Measurements from ENCODE around the gene ZNF445. TPM values are rescaled to one million over a fixed set of nuclear protein-coding genes. Genes with fewer than 3 reads are reported as not detected.

Gene ZNF445
- total and polyA plus RNA-seq, 2 donors (not counting 3 experiments of a cell fraction or from before 2014, with no cell fraction given), result 2.3 to 17.8 TPM

DNA sequence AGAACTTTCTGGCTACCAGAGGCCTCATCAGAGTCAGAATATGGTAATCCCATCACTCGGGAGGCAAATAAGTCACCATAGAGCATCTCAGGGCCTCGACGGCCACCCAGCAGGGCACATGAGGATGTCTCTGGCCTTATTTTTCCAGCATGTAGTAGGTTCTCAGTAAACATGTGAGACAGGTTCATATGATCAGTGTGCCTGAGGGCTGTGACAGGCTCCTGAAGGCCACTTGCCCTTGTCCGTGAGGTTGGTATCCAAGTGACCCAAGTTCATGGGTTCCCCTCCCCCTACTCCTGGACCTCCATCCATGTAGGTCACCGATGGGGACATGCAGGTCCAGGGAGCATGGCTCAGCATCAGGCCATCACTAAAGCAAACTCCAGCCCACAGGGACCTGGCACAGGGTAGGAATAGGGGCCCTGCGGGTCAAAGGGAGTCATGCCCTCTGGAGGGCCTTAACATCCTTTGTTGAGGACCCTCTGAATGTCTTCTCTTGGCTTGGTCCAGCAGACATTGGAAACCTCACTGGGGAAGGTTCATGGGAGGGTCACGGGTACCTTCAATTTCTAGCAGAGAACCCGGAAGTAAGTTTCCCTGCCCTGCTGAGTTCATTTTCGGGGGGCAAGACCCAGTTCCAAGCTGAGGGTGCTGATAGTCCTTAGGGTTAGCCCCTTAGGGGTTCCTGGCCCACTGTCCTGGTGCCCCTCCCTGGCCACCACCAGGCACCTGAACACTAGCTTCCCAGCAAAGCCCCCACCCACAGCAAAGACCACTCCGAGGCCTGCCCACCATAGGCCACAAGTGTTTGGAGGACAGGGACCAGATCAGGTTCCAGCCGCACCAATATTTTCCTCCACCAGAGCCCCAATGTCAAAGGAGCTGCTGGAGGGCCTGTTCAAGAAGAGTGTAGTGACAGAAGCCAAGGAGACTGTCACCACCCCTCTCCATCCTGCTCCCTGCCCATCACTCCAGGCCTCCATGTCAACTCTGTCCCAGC is 61.1 kb downstream of the ZNF445 start:
- Histone ChIP-seq H3K4me2 (ENCODE audit: insufficient read depth, low read length) (no peak overlapping the region), H3K4me1 (ENCODE audit: control insufficient read depth, extremely low read depth, insufficient read depth, low read length) (no peaks in the 10 kb centered on the region), H3K4me3 (replicated peaks in 1 of 3; ENCODE audit: insufficient read depth in 1 of 3, low read depth in 1 of 3, low read length in 3 of 3) (no peak overlapping the region), H2AFZ (ENCODE audit: low read depth, low read length) (no peak overlapping the region), H3K36me3 (ENCODE audit: control insufficient read depth in 2 of 2, extremely low read depth in 1 of 2, insufficient read depth in 2 of 2, low read length in 2 of 2) (no peaks in the 10 kb centered on the region), H3K27ac (ENCODE audit: insufficient read depth, low read depth, low read length) (no peak overlapping the region), H4K20me1 (replicated peaks; ENCODE audit: control insufficient read depth, extremely low read depth, insufficient read depth, low read length) (no peaks in the 10 kb centered on the region), H3K9me1 (replicated peaks; ENCODE audit: control insufficient read depth, extremely low read depth, insufficient read depth, low read length) (no peaks in the 10 kb centered on the region), H3K79me2 (ENCODE audit: control insufficient read depth, insufficient read depth, low read length) (no peaks in the 10 kb centered on the region), H3K9ac (replicated peaks; ENCODE audit: extremely low read depth, insufficient read depth, low read length) (no peak overlapping the region), H3K9me3 (replicated peaks; ENCODE audit: control insufficient read depth, insufficient read depth, low read length) (no peaks in the 10 kb centered on the region), H3K27me3 (ENCODE audit: control insufficient read depth in 2 of 2, insufficient read depth in 2 of 2, low read length in 2 of 2) (no peaks in the 10 kb centered on the region)
- dilution Hi-C loops (cut with MboI; ENCODE audit: extremely low pct_ligation_motif_present, low sequenced_read_pairs), result no loop called here
- BruUV-seq (replicated peaks), result no TSS peak
- intact Hi-C loops (cut with micrococcal nuclease), result no loop called here
- TF ChIP-seq EZH2 (IDR thresholded peaks at IDR 0.05; ENCODE audit: borderline replicate concordance, low read depth, low read length, severe bottlenecking), result no peak
- TF ChIP-seq FOS (IDR thresholded peaks at IDR 0.05; ENCODE audit: borderline replicate concordance, insufficient read depth, low read length), result no peak
- TF ChIP-seq GATA2 (IDR thresholded peaks at IDR 0.05; ENCODE audit: insufficient read depth, insufficient read length, low read depth, low read length), result no peak
- TF ChIP-seq, protein P1, sequence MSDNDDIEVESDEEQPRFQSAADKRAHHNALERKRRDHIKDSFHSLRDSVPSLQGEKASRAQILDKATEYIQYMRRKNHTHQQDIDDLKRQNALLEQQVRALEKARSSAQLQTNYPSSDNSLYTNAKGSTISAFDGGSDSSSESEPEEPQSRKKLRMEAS (IDR thresholded peaks at IDR 0.05; ENCODE audit: insufficient read depth, insufficient read length), result no peak
- CTCF ChIA-PET, result interaction anchor here (1.0 kb wide), 1 partner anchor 10 kb away, joined by 3 read pairs; no protein-coding TSS in a partner anchor
- no peak for DNase-seq (ENCODE audit: low read depth, low spot score)
- POLR2A ChIA-PET, result no interaction called here
- FAIRE-seq, result no peak

- intact Hi-C loops (cut with micrococcal nuclease), result no loop called here
- FAIRE-seq, result no peak
- no peaks in the 10 kb centered on the region for H3K4me1 ChIP-seq (ENCODE audit: control insufficient read depth, extremely low read depth, insufficient read depth, low read length)
- H2AFZ ChIP-seq (ENCODE audit: low read depth, low read length), result no peak overlapping the region
- ChIA-PET CTCF (no interaction called here), POLR2A (no interaction called here)
- H3K4me3 ChIP-seq (replicated peaks in 1 of 3; ENCODE audit: insufficient read depth in 1 of 3, low read depth in 1 of 3, low read length in 3 of 3), result no peak overlapping the region
- no peak overlapping the region for H3K9ac ChIP-seq (replicated peaks; ENCODE audit: extremely low read depth, insufficient read depth, low read length)
- dilution Hi-C loops (cut with MboI; ENCODE audit: extremely low pct_ligation_motif_present, low sequenced_read_pairs), result no loop called here
- no peaks in the 10 kb centered on the region for H3K27me3 ChIP-seq (ENCODE audit: control insufficient read depth in 2 of 2, insufficient read depth in 2 of 2, low read length in 2 of 2)
- no peaks in the 10 kb centered on the region for H4K20me1 ChIP-seq (replicated peaks; ENCODE audit: control insufficient read depth, extremely low read depth, insufficient read depth, low read length)
- no peaks in the 10 kb centered on the region for H3K9me1 ChIP-seq (replicated peaks; ENCODE audit: control insufficient read depth, extremely low read depth, insufficient read depth, low read length)
- no peaks in the 10 kb centered on the region for H3K36me3 ChIP-seq (ENCODE audit: control insufficient read depth in 2 of 2, extremely low read depth in 1 of 2, insufficient read depth in 2 of 2, low read length in 2 of 2)
- no peaks in the 10 kb centered on the region for H3K79me2 ChIP-seq (ENCODE audit: control insufficient read depth, insufficient read depth, low read length)
- H3K9me3 ChIP-seq (replicated peaks; ENCODE audit: control insufficient read depth, insufficient read depth, low read length), result no peaks in the 10 kb centered on the region
- no peak overlapping the region for H3K27ac ChIP-seq (ENCODE audit: insufficient read depth, low read depth, low read length)
- no peak overlapping the region for H3K4me2 ChIP-seq (ENCODE audit: insufficient read depth, low read length)
- DNase-seq (ENCODE audit: low read depth, low spot score), result no peak
- BruUV-seq (replicated peaks), result no TSS peak
- TF ChIP-seq, protein P2, sequence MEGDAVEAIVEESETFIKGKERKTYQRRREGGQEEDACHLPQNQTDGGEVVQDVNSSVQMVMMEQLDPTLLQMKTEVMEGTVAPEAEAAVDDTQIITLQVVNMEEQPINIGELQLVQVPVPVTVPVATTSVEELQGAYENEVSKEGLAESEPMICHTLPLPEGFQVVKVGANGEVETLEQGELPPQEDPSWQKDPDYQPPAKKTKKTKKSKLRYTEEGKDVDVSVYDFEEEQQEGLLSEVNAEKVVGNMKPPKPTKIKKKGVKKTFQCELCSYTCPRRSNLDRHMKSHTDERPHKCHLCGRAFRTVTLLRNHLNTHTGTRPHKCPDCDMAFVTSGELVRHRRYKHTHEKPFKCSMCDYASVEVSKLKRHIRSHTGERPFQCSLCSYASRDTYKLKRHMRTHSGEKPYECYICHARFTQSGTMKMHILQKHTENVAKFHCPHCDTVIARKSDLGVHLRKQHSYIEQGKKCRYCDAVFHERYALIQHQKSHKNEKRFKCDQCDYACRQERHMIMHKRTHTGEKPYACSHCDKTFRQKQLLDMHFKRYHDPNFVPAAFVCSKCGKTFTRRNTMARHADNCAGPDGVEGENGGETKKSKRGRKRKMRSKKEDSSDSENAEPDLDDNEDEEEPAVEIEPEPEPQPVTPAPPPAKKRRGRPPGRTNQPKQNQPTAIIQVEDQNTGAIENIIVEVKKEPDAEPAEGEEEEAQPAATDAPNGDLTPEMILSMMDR (IDR thresholded peaks at IDR 0.05; ENCODE audit: extremely low read depth in 1 of 2, insufficient read depth in 1 of 2, low read depth in 1 of 2, low read length in 2 of 2), result no peak
- TF ChIP-seq EZH2 (IDR thresholded peaks at IDR 0.05; ENCODE audit: borderline replicate concordance, low read depth, low read length, severe bottlenecking), result no peak
- TF ChIP-seq MYC (IDR thresholded peaks at IDR 0.05; ENCODE audit: low read depth, low read length), result no peak
- no peak for TF ChIP-seq JUN (IDR thresholded peaks at IDR 0.05; ENCODE audit: borderline replicate concordance, insufficient read depth, insufficient read length, low read depth)
- TF ChIP-seq GATA2 (IDR thresholded peaks at IDR 0.05; ENCODE audit: insufficient read depth, insufficient read length, low read depth, low read length), result no peak
- TF ChIP-seq POLR2A (IDR thresholded peaks at IDR 0.05; ENCODE audit: low read depth, low read length), result no peak
- TF ChIP-seq FOS (IDR thresholded peaks at IDR 0.05; ENCODE audit: borderline replicate concordance, insufficient read depth, low read length), result no peak
- TF ChIP-seq, protein P1 (IDR thresholded peaks at IDR 0.05; ENCODE audit: insufficient read depth, insufficient read length), result no peak
- no peak for TF ChIP-seq POLR2AphosphoS5 (IDR thresholded peaks at IDR 0.05; ENCODE audit: insufficient read depth, low read depth, low read length)
Measured at GRCh38 chr3:44415421-44415820, 62.0 kb downstream of the ZNF445 start.

Data from endothelial cell of umbilical vein (primary cell).